ENCODE data around the gene LRRC74B.

DNA sequence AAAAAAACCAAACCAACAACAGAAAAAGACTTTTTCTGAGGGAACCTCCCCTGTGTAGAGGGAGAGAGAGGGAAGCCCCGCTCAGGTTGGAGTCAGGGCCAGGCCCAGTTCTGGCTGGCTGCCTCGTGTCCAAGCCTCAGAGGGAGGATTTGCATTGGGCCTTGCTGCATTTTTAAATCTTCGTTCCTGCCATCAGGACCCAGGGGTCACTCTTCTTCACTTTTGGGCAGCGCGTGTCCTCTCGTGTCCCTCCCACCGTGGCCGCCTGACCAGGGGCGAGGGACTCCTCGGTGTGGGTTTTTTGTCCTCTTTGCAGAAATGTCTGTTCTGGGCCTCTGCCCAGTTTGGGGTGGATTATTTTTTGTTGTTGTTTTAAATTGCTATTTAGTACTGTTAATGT, 57.9 kb downstream of the LRRC74B start:
- TF ChIP-seq CTCF (IDR thresholded peaks at IDR 0.05) (no peak), EP300 (IDR thresholded peaks at IDR 0.05; ENCODE audit: low read depth) (no peak)

Data from transverse colon (tissue), 3 donors.